Measurements from ENCODE around the gene POLR2A.

Gene POLR2A

DNA sequence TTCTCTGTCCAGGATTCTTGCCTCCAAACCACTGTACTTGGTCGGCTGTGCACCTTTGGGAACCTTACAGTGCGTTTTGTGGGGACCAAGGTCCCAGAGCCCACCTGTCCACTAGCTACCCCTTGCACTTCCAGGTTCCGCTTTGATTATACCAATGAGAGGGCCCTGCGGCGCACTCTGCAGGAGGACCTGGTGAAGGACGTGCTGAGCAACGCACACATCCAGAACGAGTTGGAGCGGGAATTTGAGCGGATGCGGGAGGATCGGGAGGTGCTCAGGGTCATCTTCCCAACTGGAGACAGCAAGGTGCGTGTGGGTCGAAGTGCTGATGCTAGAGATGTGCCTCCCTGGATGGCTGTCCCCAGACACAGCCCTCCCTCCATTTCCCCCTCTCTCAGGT, 18.8 kb downstream of the POLR2A start:
- DNase-seq (ENCODE audit: low read depth in 3 of 3) = no peak

DNA sequence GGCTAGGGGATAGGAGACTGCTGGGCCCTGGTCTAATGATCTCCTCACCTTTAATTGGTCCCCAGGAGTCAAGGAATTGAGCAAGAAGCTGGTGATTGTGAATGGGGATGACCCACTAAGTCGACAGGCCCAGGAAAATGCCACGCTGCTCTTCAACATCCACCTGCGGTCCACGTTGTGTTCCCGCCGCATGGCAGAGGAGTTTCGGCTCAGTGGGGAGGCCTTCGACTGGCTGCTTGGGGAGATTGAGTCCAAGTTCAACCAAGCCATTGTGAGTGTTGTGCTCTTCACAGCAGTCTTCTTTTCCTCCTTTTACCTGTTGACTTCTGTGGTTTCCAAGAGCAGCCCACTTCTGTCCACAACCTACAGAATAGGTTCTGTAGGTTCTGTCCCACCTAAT, 19.4 kb downstream of the POLR2A start:
- DNase-seq (ENCODE audit: low read depth in 3 of 3) = no peak

DNA sequence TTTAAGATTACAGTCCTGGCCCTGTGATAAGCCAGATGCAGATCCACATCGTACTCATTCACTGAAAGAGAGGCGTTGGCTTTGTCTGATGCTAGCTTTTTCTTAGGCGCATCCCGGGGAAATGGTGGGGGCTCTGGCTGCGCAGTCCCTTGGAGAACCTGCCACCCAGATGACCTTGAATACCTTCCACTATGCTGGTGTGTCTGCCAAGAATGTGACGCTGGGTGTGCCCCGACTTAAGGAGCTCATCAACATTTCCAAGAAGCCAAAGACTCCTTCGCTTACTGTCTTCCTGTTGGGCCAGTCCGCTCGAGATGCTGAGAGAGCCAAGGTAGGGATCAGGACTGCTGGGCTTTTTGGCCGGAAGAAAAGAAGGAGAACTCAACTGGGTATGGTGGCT, 24.0 kb downstream of the POLR2A start:
- no peak for DNase-seq (ENCODE audit: low read depth in 3 of 3)

DNA sequence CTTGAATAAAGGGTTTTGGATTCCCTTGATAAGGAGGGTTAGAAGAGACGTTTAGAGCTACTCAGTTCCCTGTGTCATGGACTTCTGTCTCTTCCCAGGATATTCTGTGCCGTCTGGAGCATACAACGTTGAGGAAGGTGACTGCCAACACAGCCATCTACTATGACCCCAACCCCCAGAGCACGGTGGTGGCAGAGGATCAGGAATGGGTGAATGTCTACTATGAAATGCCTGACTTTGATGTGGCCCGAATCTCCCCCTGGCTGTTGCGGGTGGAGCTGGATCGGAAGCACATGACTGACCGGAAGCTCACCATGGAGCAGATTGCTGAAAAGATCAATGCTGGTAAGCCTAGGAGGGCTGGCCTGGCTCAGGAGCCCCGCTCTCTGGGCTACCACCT, 24.7 kb downstream of the POLR2A start:
- DNase-seq (ENCODE audit: low read depth in 3 of 3) = no peak

DNA sequence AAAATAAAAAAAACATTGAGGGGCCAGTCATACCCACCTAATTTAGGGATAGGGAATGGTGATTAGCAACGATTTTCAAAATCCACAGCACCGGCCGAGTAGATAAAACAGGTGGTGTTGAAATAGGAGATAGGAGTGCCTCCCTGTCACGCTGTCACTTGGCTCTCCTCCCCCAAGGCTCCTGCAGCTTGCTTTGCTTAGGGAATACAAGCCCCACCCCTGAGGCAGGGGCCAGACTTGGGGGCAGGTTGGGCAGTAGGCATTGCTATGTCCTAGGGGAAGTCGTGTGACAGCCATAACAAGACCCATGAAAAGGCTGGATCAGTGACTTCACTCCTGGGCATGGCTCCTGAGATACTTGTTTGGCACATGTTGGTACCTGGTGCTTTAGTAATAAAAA, 25.8 kb downstream of the POLR2A start:
- DNase-seq (ENCODE audit: low read depth in 3 of 3) = no peak

DNA sequence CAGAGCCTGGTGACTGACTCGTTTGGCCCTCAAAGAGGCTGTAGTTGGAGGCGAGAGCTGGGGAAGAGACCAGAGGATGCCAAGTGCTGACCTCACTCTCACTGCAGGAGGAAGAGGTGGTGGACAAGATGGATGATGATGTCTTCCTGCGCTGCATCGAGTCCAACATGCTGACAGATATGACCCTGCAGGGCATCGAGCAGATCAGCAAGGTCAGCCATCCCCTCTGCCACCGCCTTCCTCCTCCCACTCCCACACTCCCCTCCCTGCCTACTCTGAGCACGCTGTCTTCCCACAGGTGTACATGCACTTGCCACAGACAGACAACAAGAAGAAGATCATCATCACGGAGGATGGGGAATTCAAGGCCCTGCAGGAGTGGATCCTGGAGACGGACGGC, 26.9 kb downstream of the POLR2A start:
- no peak for DNase-seq (ENCODE audit: low read depth in 3 of 3)

DNA sequence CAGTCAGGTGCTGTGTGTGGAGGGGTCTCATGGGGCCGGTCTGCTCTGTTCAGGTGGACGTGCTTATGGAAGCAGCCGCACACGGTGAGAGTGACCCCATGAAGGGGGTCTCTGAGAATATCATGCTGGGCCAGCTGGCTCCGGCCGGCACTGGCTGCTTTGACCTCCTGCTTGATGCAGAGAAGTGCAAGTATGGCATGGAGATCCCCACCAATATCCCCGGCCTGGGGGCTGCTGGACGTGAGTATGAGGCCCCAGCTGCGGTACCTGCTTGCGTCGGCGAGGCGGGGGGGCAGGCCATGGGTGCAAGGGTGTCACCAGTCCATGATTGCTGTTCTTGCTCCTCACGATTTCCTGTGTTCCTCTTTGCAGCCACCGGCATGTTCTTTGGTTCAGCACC, 27.9 kb downstream of the POLR2A start:
- DNase-seq (ENCODE audit: low read depth in 3 of 3) = no peak

DNA sequence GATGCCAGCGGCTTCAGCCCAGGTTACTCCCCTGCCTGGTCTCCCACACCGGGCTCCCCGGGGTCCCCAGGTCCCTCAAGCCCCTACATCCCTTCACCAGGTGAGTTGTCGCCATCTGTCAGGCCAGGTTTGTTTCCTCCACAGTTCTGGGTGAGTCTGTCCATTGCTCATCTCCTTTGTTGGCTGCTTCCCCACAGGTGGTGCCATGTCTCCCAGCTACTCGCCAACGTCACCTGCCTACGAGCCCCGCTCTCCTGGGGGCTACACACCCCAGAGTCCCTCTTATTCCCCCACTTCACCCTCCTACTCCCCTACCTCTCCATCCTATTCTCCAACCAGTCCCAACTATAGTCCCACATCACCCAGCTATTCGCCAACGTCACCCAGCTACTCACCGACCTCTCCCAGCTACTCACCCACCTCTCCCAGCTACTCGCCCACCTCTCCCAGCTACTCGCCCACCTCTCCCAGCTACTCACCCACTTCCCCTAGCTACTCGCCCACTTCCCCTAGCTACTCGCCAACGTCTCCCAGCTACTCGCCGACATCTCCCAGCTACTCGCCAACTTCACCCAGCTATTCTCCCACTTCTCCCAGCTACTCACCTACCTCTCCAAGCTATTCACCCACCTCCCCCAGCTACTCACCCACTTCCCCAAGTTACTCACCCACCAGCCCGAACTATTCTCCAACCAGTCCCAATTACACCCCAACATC, 28.8 kb downstream of the POLR2A start:
- DNase-seq (ENCODE audit: low read depth in 3 of 3) = no peak

DNA sequence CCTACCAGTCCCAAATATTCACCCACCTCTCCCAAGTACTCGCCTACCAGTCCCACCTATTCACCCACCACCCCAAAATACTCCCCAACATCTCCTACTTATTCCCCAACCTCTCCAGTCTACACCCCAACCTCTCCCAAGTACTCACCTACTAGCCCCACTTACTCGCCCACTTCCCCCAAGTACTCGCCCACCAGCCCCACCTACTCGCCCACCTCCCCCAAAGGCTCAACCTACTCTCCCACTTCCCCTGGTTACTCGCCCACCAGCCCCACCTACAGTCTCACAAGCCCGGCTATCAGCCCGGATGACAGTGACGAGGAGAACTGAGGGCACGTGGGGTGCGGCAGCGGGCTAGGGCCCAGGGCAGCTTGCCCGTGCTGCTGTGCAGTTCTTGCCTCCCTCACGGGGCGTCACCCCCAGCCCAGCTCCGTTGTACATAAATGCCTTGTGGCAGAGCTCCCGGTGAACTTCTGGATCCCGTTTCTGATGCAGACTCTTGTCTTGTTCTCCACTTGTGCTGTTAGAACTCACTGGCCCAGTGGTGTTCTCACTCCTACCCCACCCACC, 29.8 kb downstream of the POLR2A start:
- no peak for DNase-seq (ENCODE audit: low read depth in 3 of 3)

DNA sequence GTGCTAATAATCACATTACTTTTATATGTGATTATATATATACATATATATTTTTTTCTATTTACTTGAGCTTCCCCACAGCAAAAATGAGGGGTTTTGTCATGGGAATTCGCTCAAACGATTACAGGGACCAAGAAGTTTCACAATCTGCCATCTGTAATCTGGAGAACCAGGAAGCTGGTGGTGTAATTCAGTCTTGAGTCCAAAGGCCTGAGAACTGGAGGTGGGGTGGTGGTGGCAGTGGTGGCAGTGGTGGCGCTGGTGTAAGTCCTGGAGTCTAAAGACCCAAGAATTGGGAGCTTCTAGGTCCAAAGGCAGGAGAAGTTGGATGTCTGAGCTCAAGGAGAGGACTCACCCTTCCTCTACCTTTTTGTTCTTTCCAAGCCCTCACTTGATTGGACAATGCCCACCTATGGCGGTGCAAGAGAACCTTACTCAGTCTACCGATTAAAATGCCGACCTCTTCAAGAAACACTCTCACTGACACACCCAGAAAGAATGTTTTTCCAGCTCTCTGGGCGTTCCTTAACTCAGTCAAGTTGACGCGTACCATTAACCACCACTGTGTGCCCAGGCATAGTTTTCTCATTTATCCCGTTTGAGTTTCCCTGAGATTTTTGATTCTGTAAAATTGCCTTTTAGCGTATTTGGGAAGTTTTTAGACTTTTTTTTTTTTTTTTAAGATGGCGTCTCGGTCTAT, 31.9 kb downstream of the POLR2A start:
- DNase-seq (ENCODE audit: low read depth in 3 of 3) = no peak

DNA sequence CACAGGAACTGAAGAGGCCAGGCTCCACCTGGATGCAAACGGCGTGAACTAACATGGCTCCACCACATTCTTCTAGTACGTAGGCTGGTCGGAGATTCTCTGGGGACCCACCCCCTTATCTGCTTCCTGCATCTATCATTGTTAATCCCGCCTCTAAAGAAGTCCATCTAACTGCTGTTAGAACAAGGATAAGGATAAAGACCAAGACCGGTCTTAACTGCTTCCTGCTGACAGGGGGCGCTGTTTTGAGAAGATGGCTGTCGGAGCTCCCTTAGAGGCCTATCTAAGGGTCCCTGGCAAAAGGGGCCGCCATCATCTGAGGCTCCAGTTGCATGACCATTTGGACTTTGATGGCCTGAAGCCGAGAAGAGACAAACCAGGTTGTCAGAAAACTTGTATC, 38.9 kb downstream of the POLR2A start:
- peak; percentile 8 to 37 (median 22) for DNase-seq (ENCODE audit: low read depth in 3 of 3)

DNA sequence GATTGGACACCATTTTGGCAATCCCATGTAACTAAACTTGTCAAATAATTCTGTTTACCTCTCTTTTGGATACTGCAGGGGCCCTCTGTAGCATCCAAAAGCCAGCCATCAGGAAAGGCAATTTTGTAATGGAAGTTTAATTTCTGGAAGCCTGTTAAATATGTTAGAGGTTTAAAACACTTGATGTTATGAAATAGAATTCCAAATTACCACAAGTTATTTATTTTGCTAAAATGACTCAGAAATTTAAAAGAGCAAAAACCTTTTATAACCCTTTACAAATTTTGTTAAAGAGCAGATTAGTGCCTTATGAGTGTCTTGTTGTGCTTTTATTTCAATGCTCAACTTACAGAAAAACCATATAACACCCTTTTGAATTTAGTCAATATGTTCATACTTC, 44.7 kb downstream of the POLR2A start:
- DNase-seq (ENCODE audit: low read depth in 3 of 3) = no peak

DNA sequence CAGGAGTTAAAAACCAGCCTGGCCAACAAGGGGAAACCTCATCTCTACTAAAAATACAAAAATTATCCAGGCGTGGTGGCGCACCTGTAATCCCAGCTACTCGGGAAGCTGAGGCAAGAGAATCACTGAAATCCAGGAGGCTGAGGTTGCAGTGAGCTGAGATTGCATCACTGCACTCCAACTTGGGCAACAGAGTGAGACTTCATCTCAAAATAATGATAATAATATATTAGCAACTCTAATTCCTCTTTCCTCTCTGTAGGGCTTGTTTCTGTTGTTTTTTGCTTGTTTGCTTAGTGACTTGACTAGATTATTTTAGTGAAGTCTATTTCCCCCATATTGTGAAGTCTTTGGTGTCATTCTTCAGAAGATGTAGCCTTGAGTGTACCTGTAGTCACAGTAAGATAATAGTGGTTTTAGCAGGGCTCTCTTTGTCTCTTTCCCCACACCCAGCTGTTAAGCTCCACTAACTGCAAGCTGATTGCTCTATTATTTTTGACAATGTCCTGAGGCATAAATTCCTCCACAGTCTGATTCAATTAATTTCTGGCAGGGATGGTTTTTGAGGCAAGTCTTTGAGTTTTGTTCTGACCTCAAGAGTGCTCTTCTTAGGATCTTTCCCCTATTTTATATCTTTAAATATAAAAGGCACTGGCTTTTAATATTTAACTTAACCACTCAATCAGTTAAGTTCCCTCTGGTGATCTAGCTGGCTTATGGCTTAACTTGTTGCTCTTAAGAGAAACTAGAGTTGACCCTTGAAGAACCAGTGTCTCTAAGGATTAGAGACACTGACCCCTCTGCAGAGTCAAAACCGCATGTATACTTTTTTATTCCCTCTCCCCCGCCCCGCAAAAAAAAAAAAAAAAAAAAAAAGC, 46.1 kb downstream of the POLR2A start:
- no peak for DNase-seq (ENCODE audit: low read depth in 3 of 3)

DNA sequence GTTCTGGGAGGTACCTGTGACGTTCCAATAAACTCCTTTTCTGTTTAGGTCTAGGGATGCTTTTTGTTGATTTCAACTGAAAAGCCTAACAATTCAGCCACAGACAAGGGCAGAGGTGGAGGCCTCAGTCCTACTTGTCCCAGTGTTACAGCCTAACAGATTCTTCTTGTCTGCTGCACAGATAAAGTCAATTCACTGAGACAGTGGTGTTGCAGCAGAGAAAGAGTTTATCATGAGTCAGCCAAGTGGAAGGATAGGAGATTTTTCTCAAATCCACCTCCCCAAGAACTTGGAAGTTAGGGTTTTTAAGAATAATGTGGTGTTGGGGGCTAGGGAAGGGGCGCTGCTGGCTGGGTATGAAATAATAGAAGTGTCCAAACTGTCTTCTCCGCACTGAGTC, 53.9 kb downstream of the POLR2A start:
- DNase-seq (ENCODE audit: low read depth in 3 of 3) = no peak

DNA sequence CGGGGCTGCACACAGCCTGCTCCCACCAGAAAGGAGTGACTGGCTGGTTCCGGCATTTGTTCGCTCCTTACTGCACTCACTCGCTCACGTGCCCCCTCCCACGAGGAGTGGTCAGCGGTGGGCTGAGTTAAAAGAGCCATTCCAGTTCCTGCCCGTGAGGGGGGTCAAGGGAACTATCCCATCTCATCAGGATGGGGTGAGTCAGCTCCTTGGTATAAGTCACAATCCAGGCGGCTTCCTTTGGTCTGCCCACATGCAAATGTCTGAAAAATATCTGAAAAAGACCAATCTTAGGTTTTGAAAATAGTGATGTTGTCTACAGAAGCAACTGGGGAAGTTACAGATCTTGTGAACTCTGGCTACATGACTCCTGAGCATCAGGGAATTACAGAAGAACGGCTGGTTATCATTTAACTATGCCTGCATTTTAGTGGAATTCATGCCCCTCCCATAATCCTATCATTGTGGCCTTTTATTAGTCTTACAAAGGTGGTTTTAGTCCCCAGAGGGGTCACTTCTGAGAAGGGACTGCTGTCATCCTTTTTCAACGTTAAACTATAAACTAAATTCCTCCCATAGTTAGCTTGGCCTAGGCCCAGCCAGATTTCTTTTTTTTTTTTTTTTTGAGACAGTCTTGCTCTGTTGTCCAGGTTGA, 54.9 kb downstream of the POLR2A start:
- no peak for DNase-seq (ENCODE audit: low read depth in 3 of 3)

DNA sequence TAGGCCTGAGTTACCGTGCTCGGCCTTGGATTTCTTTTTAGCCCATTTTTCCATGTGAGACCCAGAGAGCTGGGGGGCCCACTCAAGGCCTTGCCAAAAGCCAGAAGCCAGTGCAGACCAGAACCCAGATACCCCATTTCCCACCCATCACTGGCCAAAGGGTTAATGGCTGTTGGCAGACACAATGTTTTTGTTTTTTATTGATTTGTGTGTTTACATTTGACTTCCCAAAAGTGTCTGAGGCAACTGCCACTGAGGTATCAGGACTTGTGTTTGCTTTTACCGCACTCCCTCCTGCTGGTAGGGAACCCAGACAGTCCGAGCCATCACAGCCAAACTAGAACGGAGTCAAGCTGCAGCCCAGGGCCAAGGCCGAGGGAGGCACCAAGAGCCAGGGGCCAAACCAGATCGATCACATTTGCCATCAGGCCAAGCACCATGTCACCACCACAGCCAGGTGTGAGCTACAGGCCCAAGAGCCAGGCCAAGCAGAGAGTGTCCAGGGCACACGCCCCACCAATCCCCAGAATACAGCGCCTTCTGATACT, 57.0 kb downstream of the POLR2A start:
- no peak for DNase-seq (ENCODE audit: low read depth in 3 of 3)

DNA sequence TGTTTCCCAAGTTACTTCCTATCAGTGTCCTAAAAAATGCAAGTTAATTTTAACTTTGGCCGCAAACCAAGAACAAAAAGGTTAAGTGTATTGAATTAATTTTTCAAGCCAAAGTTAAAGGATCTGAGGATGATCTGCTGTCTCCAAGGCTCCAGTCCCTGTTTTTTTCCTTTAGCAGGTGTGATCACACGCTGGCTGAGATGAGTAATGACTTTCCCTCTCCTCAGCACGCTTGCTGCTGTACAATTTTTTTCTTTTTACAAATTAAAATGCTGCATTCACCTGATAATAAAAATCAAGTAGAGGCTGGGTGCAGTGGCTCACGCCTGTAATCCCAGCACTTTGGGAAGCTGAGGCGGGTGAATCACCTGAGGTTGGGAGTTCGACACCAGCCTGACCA, 60.7 kb downstream of the POLR2A start:
- DNase-seq (ENCODE audit: low read depth in 3 of 3) = no peak

DNA sequence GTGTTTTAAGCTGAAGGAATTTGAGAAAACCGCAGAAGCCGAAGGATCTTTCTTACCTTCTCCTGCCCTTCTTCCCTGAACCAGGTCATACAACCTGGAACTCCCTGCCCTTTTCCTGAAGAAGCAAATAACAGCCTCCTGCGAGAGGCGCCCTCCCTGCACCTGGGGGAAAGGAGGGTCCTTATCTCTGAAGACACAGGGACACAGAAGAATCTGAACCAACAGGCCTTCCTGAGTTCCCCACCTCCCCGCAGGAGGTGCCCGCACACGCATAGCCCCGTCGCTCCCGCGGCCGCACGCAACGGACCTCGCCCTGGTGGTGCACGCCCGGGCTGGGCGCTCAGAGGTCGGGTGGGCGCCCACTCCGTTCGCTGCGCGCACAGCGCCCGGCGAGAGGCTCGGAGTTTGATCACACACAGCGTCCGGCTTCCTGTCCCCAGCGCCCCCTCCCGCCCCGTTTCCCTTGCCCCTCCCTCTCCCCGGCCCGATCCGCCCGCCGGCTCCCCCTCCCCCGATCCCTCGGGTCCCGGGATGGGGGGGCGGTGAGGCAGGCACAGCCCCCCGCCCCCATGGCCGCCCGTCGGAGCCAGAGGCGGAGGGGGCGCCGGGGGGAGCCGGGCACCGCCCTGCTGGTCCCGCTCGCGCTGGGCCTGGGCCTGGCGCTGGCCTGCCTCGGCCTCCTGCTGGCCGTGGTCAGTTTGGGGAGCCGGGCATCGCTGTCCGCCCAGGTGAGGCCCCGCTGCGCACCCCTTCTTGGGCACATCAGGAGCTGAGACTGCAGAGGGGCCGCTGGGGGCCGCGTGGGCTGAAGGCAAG, 64.6 kb downstream of the POLR2A start, which contains the start of gene TNFSF12:
TNFSF12 (plus strand) TSS at position 474 of the 816 bp plus-strand sequence; CDS start at position 570, 96 bp downstream.
- peak in 1 of 3 experiments; percentile 56 for DNase-seq (ENCODE audit: low read depth in 3 of 3)

Measured in stimulated activated CD4-positive, alpha-beta T cell treated with anti-CD3 and anti-CD28 coated beads, TNF-alpha, amount 100 ng/mL, for 24 hours (primary cell).